ENCODE data around the gene TBC1D32. TPM values are rescaled to one million over a fixed set of nuclear protein-coding genes. Genes with fewer than 3 reads are reported as not detected.

TBC1D32 gene
- total RNA-seq, 4 donors from 2014 or later: 4.4 to 12.6 (median 6.6) TPM

DNA sequence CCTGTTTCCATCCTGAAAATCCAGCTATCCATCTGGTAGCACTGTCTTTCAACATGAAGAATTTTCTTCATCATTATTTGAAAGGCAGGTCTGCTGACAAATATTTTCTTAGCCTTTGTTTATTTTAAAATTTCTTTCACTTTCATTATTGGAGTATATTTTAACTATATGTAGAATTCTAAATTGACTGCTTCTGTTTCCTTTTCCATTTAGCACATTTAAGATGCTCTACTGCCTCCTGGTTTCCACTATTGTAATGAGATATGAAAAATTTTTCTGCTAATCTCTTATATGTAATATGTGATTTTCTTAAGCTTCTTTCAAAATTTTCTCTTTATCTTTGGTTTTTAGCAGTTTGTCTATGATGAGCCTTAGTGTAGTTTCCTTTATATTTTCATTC lies 97.3 kb downstream of the TBC1D32 start:
- TF ChIP-seq, protein P1, sequence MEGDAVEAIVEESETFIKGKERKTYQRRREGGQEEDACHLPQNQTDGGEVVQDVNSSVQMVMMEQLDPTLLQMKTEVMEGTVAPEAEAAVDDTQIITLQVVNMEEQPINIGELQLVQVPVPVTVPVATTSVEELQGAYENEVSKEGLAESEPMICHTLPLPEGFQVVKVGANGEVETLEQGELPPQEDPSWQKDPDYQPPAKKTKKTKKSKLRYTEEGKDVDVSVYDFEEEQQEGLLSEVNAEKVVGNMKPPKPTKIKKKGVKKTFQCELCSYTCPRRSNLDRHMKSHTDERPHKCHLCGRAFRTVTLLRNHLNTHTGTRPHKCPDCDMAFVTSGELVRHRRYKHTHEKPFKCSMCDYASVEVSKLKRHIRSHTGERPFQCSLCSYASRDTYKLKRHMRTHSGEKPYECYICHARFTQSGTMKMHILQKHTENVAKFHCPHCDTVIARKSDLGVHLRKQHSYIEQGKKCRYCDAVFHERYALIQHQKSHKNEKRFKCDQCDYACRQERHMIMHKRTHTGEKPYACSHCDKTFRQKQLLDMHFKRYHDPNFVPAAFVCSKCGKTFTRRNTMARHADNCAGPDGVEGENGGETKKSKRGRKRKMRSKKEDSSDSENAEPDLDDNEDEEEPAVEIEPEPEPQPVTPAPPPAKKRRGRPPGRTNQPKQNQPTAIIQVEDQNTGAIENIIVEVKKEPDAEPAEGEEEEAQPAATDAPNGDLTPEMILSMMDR (IDR thresholded peaks at IDR 0.05; ENCODE audit: low read depth): no peak

DNA sequence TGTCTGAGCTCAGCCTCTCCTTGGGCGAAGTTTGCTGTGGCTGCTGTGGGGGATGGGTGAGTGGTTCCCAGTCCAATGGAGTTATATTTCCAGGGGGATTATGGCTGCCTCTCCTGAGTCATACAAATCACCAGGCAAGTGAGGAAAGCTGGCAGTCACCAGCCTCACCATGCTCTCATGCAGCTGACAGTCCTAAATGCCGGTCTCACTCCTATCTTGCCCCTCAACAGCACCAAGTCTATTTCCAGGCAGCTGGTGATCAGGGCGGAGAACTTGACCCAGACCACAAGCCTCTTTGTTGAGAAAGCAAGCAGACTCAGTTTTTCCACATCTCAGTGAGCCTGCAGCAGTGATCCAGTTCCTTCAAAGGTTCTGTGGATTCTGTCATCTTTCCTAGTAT lies 98.9 kb downstream of the TBC1D32 start:
- TF ChIP-seq, protein P1 (IDR thresholded peaks at IDR 0.05; ENCODE audit: low read depth): no peak

DNA sequence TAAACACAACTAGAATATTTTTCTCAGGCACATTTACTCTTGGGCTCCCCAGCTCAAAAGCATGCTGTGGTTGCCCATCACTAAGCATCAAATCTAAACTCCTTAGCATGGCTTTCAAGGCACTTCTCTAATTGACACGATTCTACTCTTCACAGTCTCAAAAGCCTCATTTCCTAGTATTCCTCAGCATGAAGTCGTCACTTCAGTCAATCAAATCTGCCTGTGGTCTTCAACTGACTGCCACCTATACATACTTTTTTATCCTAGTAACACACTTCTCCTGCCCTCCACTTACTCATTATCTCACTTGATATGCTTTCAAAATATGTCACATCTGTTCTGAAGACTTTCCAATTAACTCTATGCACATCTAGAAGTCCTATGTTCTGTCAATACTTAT lies 110.3 kb downstream of the TBC1D32 start:
- TF ChIP-seq, protein P1 (IDR thresholded peaks at IDR 0.05; ENCODE audit: low read depth): no peak

DNA sequence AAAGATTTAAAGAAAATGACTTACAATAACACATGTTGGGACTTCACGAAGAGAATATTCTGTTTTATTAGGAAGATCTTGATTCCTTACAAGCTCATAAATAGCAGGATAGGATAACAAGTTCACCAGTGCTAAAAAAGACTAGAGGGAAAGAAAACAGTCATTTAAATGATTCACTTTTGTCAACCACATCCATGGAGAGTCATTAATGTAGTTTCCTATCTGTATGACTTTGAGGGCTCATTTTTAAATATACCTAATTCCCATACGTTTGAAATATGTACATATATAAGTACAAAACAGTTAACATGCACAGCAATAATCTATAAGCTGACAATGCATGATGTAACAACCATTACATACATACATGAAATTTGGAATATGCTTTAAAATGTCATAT lies 111.1 kb downstream of the TBC1D32 start:
- TF ChIP-seq, protein P1 (IDR thresholded peaks at IDR 0.05; ENCODE audit: low read depth): no peak

DNA sequence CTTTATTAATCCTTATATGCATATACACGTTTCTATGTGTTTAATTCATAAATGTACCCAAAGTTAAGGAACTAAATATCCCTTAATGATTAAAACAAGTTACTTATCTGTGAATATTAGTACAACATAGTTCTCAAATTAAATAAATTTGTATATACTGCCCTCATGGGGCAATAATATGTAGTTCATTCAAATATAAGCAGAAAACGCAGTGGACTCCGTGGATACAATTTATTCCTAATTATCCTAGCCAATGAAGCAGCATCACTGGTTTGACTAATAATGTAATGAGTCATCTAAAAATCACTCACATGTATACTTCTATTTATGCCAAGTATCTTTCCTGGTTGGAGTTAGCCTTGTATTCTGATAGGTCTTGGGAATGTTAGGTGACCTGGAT lies 111.6 kb downstream of the TBC1D32 start:
- TF ChIP-seq, protein P1 (IDR thresholded peaks at IDR 0.05; ENCODE audit: low read depth): no peak

DNA sequence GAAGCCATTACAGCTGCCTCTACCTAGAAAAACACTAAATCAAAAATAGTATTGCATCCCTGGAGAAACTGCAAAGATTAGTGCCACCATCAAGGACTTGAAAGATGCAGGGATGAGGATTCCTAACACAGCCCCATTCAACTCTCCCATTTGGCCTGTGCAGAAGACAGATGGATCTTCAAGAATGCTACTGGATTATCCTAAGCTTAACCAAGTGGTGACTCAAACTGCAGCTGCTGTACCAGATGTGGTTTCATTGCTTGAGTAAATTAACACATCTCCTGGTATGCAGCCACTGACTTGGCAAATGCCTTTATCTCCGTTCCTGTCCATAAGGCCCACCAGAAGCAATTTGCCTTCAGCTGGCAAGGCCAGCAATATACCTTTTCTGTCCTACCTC lies 117.4 kb downstream of the TBC1D32 start:
- TF ChIP-seq, protein P1 (IDR thresholded peaks at IDR 0.05; ENCODE audit: low read depth): no peak

DNA sequence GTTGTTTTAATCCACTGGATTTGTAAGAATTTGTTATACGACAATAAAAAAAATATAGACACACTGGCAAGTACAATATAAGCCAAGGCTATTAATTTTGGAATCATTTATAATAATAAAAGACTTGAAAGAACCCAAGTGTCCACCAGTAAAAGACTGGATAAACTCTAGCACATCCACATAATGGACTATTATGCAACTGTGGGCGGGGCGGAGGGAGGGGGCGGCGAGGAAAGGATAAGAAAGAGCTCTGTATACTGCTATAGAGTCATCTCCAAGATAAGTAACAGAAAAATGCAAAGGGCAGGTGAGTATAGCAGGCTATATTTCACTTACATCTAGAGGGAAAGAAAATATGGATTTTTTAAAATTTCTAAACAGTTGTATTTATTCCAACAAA lies 123.3 kb downstream of the TBC1D32 start:
- TF ChIP-seq, protein P1 (IDR thresholded peaks at IDR 0.05; ENCODE audit: low read depth): no peak

Data from subcutaneous adipose tissue (tissue), 4 donors.